Caco-2 (cell line): Measurements from ENCODE around the gene OR10D3. TPM values are rescaled to one million over a fixed set of nuclear protein-coding genes. Genes with fewer than 3 reads are reported as not detected.
A peak's percentile ranks its signal among the peaks of the same experiment; 100 is the strongest.

Experiments
- BruUV-seq: library from RNA; stranded (reverse); fragments of 400-500 nt; replicated peaks from 2 replicates; lab custom pipeline; 2021; lab: Mats Ljungman, UMichigan
- CTCF ChIA-PET: fragments of 300-600 bp; sonication (Branson Sonifier 250); formaldehyde crosslinking; loops from one replicate; lab custom pipeline; 2022; ENCODE audit warnings: antibody characterized with exemption; lab: Charles Lee
- POLR2A ChIA-PET: fragments of 300-600 bp; sonication (Branson Sonifier 250); formaldehyde crosslinking; loops from one replicate; lab custom pipeline; 2022; ENCODE audit warnings: antibody characterized with exemption; lab: Charles Lee
- DNase-seq, 2 experiments: peaks; one replicate each; pipeline versions ENCODE4 v3.0.0 to v3.0.0-alpha.2; 2020 to 2022
- H3K27me3 ChIP-seq: replicated peaks from 2 replicates; pipeline ENCODE4 v1.6.0; 2011; ENCODE audit warnings: low read length; ENCODE audit not compliant: control insufficient read depth, insufficient read depth
- H3K36me3 ChIP-seq: 2 replicates; pipeline ENCODE4 v1.5.1; 2011; ENCODE audit warnings: low read length; ENCODE audit not compliant: control insufficient read depth, insufficient read depth
- H3K4me1 ChIP-seq: fragments of 250-450 bp; sonication (Bioruptor Pico); 2 replicates; pipeline ENCODE4 v1.5.1; 2020; ENCODE audit warnings: mild to moderate bottlenecking
- H3K4me3 ChIP-seq: 2 replicates; pipeline ENCODE4 v1.5.1; 2011; ENCODE audit warnings: low read depth, mild to moderate bottlenecking, control low read depth, low read length
- H3K9me3 ChIP-seq: fragments of 250-450 bp; sonication (Bioruptor Pico); 2 replicates; pipeline ENCODE4 v1.5.1; 2020; ENCODE audit warnings: mild to moderate bottlenecking, moderate library complexity
- H3K27ac Mint-ChIP-seq: one replicate; pipeline ENCODE4 v1.8.0; 2022; ENCODE audit warnings: mixed read lengths; ENCODE audit not compliant: unreplicated experiment
- H3K27me3 Mint-ChIP-seq: one replicate; pipeline ENCODE4 v1.8.0; 2022; ENCODE audit warnings: mixed read lengths; ENCODE audit not compliant: insufficient read depth, unreplicated experiment
- H3K36me3 Mint-ChIP-seq: one replicate; pipeline ENCODE4 v1.8.0; 2022; ENCODE audit warnings: mild to moderate bottlenecking, mixed read lengths; ENCODE audit not compliant: insufficient read depth, unreplicated experiment
- H3K4me1 Mint-ChIP-seq: one replicate; pipeline ENCODE4 v1.8.0; 2022; ENCODE audit warnings: low read depth, mixed read lengths; ENCODE audit not compliant: unreplicated experiment
- H3K4me3 Mint-ChIP-seq: one replicate; pipeline ENCODE4 v1.8.0; 2022; ENCODE audit warnings: mild to moderate bottlenecking, moderate library complexity, mixed read lengths; ENCODE audit not compliant: unreplicated experiment
- H3K9me3 Mint-ChIP-seq: one replicate; pipeline ENCODE4 v1.8.0; 2022; ENCODE audit warnings: mixed read lengths; ENCODE audit not compliant: unreplicated experiment
- intact Hi-C: fragments of 100-400 bp; cut with micrococcal nuclease; formaldehyde crosslinking; loops from one replicate; pipeline ENCODE4 v1.10.0; 2022; ENCODE audit not compliant: unreplicated experiment
- total RNA-seq: library from RNA; stranded (reverse); gene quantifications from 2 replicates; pipeline ENCODE4 v1.2.3, GENCODE V29; 2022
- TF ChIP-seq, protein P1 (sequence below), 2 experiments: fragments of 200-600 bp in 1 of 2; IDR thresholded peaks; 1 replicate in 1 of 2; 2 replicates in 1 of 2; pipeline versions ENCODE4 v1.5.1 to v1.8.0; 2011 to 2022; ENCODE audit warnings: antibody characterized with exemption in 1 of 2, control low read depth in 1 of 2, inconsistent platforms in 1 of 2, low read depth in 1 of 2, low read length in 1 of 2, mild to moderate bottlenecking in 1 of 2, moderate library complexity in 1 of 2; ENCODE audit not compliant: insufficient read depth in 1 of 2, severe bottlenecking in 1 of 2, unreplicated experiment in 1 of 2

OR10D3 gene
- total RNA-seq, 1 experiment from 2014 or later: not detected

DNA sequence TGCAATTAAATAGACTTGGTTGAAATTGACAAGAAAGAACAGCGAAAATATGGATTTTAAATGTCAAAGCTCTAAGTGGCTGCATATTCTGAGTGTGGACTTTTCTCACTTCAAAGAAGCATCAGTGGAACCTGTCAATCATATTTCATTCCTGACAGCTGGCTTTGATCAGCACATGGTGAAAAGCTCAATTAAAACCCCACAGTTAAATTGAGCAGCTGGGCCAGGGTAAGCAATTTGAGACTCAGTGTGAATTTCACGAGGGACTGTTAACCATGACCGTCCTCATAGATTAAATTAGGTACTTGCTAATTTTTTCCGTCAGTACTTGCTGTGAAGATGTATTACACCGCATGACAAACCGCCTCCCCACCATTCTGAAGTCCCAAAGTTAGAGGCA, 11.0 kb upstream of the OR10D3 start:
- ChIA-PET POLR2A (interaction anchor here (0.7 kb wide), 1 partner anchor 81 kb away, joined by 3 read pairs; no protein-coding TSS in a partner anchor), CTCF (no interaction called here)
- TF ChIP-seq, protein P1, sequence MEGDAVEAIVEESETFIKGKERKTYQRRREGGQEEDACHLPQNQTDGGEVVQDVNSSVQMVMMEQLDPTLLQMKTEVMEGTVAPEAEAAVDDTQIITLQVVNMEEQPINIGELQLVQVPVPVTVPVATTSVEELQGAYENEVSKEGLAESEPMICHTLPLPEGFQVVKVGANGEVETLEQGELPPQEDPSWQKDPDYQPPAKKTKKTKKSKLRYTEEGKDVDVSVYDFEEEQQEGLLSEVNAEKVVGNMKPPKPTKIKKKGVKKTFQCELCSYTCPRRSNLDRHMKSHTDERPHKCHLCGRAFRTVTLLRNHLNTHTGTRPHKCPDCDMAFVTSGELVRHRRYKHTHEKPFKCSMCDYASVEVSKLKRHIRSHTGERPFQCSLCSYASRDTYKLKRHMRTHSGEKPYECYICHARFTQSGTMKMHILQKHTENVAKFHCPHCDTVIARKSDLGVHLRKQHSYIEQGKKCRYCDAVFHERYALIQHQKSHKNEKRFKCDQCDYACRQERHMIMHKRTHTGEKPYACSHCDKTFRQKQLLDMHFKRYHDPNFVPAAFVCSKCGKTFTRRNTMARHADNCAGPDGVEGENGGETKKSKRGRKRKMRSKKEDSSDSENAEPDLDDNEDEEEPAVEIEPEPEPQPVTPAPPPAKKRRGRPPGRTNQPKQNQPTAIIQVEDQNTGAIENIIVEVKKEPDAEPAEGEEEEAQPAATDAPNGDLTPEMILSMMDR (IDR thresholded peaks at IDR 0.05; ENCODE audit: insufficient read depth in 1 of 2, low read depth in 1 of 2, low read length in 1 of 2, severe bottlenecking in 1 of 2, unreplicated experiment in 1 of 2): no peak
- no peaks in the 10 kb centered on the region for H3K27me3 ChIP-seq
- H3K4me3 ChIP-seq: no peak overlapping the region
- H3K36me3 ChIP-seq: no peaks in the 10 kb centered on the region
- H3K9me3 Mint-ChIP-seq: no peaks in the 10 kb centered on the region
- no peaks in the 10 kb centered on the region for H3K4me1 ChIP-seq
- no peak overlapping the region for H3K27ac Mint-ChIP-seq
- H3K36me3 Mint-ChIP-seq: no peaks in the 10 kb centered on the region
- peaks cover 4% of the 10 kb centered on the region for H3K27me3 Mint-ChIP-seq
- BruUV-seq: no TSS peak
- DNase-seq: no peak
- no peak overlapping the region for H3K4me3 Mint-ChIP-seq
- intact Hi-C loops: no loop called here
- no peaks in the 10 kb centered on the region for H3K4me1 Mint-ChIP-seq
- no peaks in the 10 kb centered on the region for H3K9me3 ChIP-seq

DNA sequence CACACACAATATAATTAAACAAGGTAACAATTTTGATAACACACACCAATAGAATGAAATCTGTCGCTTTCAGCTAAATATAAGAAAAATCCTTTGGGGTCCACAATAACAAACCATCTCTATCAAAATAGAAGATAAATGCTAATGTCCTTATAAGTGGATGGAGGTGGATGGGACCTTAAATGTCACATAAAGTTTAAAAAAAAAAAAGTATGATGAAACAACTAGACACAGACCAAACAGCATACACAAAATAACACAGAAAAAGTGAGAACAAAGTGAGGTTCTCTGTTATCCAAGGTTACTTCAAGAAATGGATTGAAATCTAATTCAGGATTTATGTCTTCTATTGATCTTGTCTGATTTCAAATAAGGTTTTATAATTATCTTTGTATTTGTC, 10.5 kb upstream of the OR10D3 start:
- TF ChIP-seq, protein P1 (IDR thresholded peaks at IDR 0.05; ENCODE audit: insufficient read depth in 1 of 2, low read depth in 1 of 2, low read length in 1 of 2, severe bottlenecking in 1 of 2, unreplicated experiment in 1 of 2): no peak
- no peak for DNase-seq
- Histone ChIP-seq H3K36me3 (no peaks in the 10 kb centered on the region), H3K27me3 (no peaks in the 10 kb centered on the region), H3K9me3 (no peaks in the 10 kb centered on the region), H3K4me3 (no peak overlapping the region), H3K4me1 (no peaks in the 10 kb centered on the region)
- Mint-ChIP-seq H3K4me1 (no peaks in the 10 kb centered on the region), H3K27me3 (peaks cover 2% of the 10 kb centered on the region), H3K36me3 (no peaks in the 10 kb centered on the region), H3K4me3 (no peak overlapping the region), H3K27ac (no peak overlapping the region), H3K9me3 (no peaks in the 10 kb centered on the region)
- ChIA-PET CTCF (no interaction called here), POLR2A (interaction anchor here (0.7 kb wide), 1 partner anchor 80 kb away, joined by 3 read pairs; no protein-coding TSS in a partner anchor)
- intact Hi-C loops: no loop called here
- no TSS peak for BruUV-seq

DNA sequence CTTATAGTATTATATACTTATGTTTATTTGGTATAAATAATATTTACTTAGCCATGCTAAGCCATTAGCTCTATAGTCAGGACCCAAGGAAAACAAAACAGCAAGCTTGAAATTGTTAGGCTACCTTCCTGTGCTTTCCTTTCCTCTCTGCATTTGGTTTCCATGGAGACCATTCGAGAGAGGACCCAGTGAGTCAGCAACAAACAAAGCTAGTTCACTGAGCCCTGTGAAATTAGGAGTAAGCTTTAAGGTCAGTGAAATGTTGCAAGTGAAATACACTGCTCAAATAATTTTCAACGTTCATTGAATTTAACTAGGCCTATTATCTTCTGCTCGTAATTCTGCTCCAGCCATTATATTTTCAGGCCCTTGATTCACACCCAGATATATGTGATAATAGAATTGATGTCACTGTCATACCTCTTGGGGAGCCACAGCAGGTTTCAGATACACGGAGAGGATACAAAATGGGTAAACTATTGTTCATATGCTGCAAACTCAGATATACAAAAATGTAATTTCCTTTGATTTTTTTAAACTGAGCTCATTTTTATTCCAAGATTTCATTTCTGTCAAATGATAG, 9.1 kb upstream of the OR10D3 start:
- Histone ChIP-seq H3K4me3 (no peak overlapping the region), H3K27me3 (no peaks in the 10 kb centered on the region), H3K9me3 (no peaks in the 10 kb centered on the region), H3K36me3 (no peaks in the 10 kb centered on the region), H3K4me1 (no peaks in the 10 kb centered on the region)
- Mint-ChIP-seq H3K4me1 (no peaks in the 10 kb centered on the region), H3K4me3 (no peak overlapping the region), H3K36me3 (no peaks in the 10 kb centered on the region), H3K27me3 (peaks cover 2% of the 10 kb centered on the region), H3K27ac (no peak overlapping the region), H3K9me3 (no peaks in the 10 kb centered on the region)
- CTCF ChIA-PET: no interaction called here
- intact Hi-C loops: no loop called here
- BruUV-seq: no TSS peak
- TF ChIP-seq, protein P1 (IDR thresholded peaks at IDR 0.05; ENCODE audit: insufficient read depth in 1 of 2, low read depth in 1 of 2, low read length in 1 of 2, severe bottlenecking in 1 of 2, unreplicated experiment in 1 of 2): no peak
- POLR2A ChIA-PET: no interaction called here
- DNase-seq: peak in 1 of 2 experiments; percentile 20
